HEK293 (cell line): ENCODE data around the gene HDAC10.

Source experiments
- EGR2 ChIP-seq: fragments of 450-650 bp; formaldehyde crosslinking; IDR thresholded peaks from 2 replicates; pipeline ENCODE4 v1.5.1; 2016; ENCODE audit warnings: low read depth, missing biosample characterization, missing genetic modification characterization
- ZNF621 ChIP-seq: fragments of 450-650 bp; formaldehyde crosslinking; IDR thresholded peaks from 2 replicates; pipeline ENCODE4 v1.5.1; 2017; ENCODE audit warnings: missing biosample characterization, missing genetic modification characterization
- ZNF664 ChIP-seq: fragments of 450-650 bp; formaldehyde crosslinking; IDR thresholded peaks from 2 replicates; pipeline ENCODE4 v1.5.1; 2016; ENCODE audit warnings: missing biosample characterization, missing genetic modification characterization
- ZNF768 ChIP-seq: fragments of 450-650 bp; formaldehyde crosslinking; IDR thresholded peaks from 2 replicates; pipeline ENCODE4 v1.5.1; 2018; ENCODE audit warnings: missing biosample characterization, mild to moderate bottlenecking, missing genetic modification characterization
- TF ChIP-seq, protein P1 (sequence below): fragments of 450-650 bp; formaldehyde crosslinking; IDR thresholded peaks from 2 replicates; pipeline ENCODE4 v1.5.1; 2016; ENCODE audit warnings: missing biosample characterization, missing genetic modification characterization, borderline replicate concordance
- TF ChIP-seq, protein P2 (sequence below): fragments of 450-650 bp; formaldehyde crosslinking; IDR thresholded peaks from 2 replicates; pipeline ENCODE4 v1.5.1; 2016; ENCODE audit warnings: missing biosample characterization, missing genetic modification characterization
- TF ChIP-seq, protein P3 (sequence below): fragments of 450-650 bp; formaldehyde crosslinking; IDR thresholded peaks from 2 replicates; pipeline ENCODE4 v1.5.1; 2016; ENCODE audit warnings: missing biosample characterization, missing genetic modification characterization
- TF ChIP-seq, protein P4 (sequence below): fragments of 450-650 bp; formaldehyde crosslinking; IDR thresholded peaks from 2 replicates; pipeline ENCODE4 v1.5.1; 2017; ENCODE audit warnings: missing biosample characterization, missing genetic modification characterization
- TF ChIP-seq, protein P5 (sequence below): fragments of 450-650 bp; formaldehyde crosslinking; IDR thresholded peaks from 2 replicates; pipeline ENCODE4 v1.5.1; 2017; ENCODE audit warnings: missing biosample characterization, missing genetic modification characterization

HDAC10 gene

DNA sequence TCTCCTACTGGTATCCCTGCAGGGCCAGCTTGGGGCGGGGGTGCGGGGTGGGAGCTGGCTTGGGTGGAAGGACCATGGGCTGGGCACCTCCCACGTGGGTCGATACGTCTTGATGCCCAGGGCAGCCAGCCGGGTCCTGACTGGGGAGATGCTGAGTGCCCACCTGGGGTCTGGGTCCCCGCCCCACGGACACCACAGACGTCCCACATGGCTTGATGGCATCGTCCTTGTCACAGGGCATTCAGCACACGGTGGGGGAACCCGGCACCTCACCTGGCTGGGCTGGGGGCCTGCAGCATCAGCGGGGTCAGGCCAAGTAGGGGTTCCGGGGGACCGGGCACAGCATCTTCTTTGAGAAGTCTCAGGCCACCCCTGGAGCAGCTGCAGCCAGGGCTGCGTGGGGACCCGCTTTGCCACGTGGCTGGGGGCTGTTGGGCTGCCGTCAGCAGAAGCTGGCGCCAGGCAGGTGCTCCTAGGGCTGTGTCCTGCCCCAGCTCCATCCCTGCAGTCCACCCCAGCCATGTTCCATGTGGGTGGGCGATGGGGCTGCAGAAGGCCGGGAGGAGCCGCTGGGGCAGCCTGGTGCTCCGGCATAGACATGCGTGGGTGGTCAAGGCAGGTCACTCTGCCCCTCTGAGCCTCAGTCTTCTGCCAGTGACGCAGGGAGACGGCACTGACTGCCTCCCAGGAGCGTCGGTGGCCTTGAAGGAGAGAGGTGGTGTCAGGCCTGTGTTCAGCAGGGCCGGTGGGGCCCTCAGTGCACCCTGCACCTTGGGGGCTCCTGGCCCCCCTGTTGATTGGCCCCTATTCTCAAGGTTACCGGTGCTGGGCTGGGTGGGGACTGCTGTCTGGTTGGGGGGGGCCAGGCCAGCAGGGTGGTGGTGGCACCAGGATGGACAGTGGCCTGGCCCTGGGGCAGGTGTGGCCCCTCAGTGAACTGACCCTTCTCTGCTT, 41.8 kb downstream of the HDAC10 start (continued):
- TF ChIP-seq, protein P1, sequence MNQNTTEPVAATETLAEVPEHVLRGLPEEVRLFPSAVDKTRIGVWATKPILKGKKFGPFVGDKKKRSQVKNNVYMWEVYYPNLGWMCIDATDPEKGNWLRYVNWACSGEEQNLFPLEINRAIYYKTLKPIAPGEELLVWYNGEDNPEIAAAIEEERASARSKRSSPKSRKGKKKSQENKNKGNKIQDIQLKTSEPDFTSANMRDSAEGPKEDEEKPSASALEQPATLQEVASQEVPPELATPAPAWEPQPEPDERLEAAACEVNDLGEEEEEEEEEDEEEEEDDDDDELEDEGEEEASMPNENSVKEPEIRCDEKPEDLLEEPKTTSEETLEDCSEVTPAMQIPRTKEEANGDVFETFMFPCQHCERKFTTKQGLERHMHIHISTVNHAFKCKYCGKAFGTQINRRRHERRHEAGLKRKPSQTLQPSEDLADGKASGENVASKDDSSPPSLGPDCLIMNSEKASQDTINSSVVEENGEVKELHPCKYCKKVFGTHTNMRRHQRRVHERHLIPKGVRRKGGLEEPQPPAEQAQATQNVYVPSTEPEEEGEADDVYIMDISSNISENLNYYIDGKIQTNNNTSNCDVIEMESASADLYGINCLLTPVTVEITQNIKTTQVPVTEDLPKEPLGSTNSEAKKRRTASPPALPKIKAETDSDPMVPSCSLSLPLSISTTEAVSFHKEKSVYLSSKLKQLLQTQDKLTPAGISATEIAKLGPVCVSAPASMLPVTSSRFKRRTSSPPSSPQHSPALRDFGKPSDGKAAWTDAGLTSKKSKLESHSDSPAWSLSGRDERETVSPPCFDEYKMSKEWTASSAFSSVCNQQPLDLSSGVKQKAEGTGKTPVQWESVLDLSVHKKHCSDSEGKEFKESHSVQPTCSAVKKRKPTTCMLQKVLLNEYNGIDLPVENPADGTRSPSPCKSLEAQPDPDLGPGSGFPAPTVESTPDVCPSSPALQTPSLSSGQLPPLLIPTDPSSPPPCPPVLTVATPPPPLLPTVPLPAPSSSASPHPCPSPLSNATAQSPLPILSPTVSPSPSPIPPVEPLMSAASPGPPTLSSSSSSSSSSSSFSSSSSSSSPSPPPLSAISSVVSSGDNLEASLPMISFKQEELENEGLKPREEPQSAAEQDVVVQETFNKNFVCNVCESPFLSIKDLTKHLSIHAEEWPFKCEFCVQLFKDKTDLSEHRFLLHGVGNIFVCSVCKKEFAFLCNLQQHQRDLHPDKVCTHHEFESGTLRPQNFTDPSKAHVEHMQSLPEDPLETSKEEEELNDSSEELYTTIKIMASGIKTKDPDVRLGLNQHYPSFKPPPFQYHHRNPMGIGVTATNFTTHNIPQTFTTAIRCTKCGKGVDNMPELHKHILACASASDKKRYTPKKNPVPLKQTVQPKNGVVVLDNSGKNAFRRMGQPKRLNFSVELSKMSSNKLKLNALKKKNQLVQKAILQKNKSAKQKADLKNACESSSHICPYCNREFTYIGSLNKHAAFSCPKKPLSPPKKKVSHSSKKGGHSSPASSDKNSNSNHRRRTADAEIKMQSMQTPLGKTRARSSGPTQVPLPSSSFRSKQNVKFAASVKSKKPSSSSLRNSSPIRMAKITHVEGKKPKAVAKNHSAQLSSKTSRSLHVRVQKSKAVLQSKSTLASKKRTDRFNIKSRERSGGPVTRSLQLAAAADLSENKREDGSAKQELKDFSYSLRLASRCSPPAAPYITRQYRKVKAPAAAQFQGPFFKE (tag by site-specific recombination), result no peak
- TF ChIP-seq, protein P2, sequence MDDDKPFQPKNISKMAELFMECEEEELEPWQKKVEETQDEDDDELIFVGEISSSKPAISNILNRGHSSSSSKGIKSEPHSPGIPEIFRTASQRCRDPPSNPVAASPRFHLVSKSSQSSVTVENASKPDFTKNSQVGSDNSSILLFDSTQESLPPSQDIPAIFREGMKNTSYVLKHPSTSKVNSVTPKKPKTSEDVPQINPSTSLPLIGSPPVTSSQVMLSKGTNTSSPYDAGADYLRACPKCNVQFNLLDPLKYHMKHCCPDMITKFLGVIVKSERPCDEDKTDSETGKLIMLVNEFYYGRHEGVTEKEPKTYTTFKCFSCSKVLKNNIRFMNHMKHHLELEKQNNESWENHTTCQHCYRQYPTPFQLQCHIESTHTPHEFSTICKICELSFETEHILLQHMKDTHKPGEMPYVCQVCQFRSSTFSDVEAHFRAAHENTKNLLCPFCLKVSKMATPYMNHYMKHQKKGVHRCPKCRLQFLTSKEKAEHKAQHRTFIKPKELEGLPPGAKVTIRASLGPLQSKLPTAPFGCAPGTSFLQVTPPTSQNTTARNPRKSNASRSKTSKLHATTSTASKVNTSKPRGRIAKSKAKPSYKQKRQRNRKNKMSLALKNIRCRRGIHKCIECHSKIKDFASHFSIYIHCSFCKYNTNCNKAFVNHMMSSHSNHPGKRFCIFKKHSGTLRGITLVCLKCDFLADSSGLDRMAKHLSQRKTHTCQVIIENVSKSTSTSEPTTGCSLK, result no peak
- TF ChIP-seq ZNF664 (tag by site-specific recombination) (no peak), ZNF768 (tag by site-specific recombination) (no peak), EGR2 (tag by site-specific recombination) (peak; percentile 31; the same call in 1 of the 2 replicates), ZNF621 (tag by site-specific recombination) (no peak)
- TF ChIP-seq, protein P3, sequence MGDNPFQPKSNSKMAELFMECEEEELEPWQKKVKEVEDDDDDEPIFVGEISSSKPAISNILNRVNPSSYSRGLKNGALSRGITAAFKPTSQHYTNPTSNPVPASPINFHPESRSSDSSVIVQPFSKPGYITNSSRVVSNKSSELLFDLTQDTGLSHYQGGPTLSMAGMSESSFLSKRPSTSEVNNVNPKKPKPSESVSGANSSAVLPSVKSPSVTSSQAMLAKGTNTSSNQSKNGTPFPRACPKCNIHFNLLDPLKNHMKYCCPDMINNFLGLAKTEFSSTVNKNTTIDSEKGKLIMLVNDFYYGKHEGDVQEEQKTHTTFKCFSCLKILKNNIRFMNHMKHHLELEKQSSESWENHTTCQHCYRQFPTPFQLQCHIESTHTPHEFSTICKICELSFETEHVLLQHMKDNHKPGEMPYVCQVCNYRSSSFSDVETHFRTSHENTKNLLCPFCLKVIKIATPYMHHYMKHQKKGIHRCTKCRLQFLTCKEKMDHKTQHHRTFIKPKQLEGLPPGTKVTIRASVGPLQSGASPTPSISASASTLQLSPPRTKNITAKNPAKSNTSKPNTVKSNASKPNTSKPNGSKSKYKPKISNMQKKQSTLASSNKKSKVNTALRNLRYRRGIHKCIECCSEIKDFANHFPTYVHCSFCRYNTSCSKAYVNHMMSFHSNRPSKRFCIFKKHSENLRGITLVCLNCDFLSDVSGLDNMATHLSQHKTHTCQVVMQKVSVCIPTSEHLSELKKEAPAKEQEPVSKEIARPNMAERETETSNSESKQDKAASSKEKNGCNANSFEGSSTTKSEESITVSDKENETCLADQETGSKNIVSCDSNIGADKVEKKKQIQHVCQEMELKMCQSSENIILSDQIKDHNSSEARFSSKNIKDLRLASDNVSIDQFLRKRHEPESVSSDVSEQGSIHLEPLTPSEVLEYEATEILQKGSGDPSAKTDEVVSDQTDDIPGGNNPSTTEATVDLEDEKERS (tag by site-specific recombination), result no peak
- TF ChIP-seq, protein P4, sequence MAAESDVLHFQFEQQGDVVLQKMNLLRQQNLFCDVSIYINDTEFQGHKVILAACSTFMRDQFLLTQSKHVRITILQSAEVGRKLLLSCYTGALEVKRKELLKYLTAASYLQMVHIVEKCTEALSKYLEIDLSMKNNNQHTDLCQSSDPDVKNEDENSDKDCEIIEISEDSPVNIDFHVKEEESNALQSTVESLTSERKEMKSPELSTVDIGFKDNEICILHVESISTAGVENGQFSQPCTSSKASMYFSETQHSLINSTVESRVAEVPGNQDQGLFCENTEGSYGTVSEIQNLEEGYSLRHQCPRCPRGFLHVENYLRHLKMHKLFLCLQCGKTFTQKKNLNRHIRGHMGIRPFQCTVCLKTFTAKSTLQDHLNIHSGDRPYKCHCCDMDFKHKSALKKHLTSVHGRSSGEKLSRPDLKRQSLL (tag by site-specific recombination), result no peak
- TF ChIP-seq, protein P5, sequence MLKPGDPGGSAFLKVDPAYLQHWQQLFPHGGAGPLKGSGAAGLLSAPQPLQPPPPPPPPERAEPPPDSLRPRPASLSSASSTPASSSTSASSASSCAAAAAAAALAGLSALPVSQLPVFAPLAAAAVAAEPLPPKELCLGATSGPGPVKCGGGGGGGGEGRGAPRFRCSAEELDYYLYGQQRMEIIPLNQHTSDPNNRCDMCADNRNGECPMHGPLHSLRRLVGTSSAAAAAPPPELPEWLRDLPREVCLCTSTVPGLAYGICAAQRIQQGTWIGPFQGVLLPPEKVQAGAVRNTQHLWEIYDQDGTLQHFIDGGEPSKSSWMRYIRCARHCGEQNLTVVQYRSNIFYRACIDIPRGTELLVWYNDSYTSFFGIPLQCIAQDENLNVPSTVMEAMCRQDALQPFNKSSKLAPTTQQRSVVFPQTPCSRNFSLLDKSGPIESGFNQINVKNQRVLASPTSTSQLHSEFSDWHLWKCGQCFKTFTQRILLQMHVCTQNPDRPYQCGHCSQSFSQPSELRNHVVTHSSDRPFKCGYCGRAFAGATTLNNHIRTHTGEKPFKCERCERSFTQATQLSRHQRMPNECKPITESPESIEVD (tag by site-specific recombination), result no peak
